HL-60/S4 (cell line): ENCODE results near the gene AK5.

Experiments used
- in situ Hi-C: fragments of 300-500 bp; cut with MboI; formaldehyde crosslinking; loops from 2 replicates; pipeline ENCODE4 v1.14.3; 2022; ENCODE audit warnings: low sequenced_read_pairs

AK5 gene

GRCh38 chr1:77565321-77565720, 283.5 kb downstream of the AK5 start:
- in situ Hi-C loops: no loop called here

DNA sequence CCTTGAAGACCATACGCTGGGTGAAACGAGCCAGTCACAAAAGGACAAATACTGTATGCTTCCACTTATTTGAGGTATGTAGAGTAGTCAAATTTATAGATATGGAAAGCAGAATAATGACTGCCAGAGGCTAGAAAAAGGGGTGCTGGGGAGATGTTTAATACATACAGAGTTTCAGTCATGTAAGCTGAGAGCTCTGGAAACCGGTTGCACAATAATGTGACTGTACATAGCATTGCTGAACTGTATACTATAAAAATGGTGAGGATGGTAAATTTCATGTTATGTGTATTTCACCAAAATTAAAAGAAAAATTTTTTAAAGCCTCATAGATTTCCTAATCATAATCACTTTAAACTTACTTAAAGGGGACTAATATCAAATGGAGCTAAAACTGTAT, 289.8 kb downstream of the AK5 start:
- in situ Hi-C loops: no loop called here

DNA sequence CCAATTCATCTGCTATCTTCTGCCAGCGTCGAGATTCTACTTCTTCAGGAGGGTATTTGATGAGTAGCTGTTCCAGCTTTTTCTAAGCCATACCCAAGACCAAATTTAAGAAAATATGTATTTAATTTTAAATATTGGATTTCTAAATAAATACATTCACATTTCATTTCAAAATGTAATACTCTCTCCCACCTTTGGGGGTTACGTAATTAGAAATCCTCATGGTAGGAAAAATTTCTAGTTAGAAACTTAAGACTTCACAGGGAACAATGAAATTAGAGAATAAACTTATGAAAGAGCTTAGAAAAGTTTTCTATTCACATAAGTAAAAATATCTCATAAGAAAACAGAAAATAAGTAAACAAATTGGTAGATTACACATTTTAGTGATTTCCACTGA, 297.7 kb downstream of the AK5 start:
- in situ Hi-C loops: no loop called here

- in situ Hi-C loops: no loop called here
These were observed 301.1 kb downstream of the AK5 start for GRCh38 chr1:77582905-77583304.

DNA sequence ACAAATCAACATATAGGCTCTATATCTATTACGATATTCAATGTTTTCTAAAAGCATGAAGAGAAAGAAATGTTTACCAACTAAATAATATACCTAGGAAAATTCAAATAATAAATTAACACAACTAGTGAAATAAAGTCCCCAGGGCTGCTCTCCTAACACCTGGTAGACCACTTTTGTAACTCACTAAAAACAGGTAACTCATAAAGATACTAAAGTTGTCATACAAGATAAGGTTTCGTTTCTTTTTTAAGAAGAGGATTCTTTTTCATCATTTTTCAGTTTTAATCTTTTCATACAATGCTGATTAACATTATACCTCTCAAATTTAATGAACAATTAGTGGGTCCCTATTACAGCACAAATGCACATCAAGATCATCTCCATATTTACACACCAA, 301.7 kb downstream of the AK5 start:
- in situ Hi-C loops: no loop called here

DNA sequence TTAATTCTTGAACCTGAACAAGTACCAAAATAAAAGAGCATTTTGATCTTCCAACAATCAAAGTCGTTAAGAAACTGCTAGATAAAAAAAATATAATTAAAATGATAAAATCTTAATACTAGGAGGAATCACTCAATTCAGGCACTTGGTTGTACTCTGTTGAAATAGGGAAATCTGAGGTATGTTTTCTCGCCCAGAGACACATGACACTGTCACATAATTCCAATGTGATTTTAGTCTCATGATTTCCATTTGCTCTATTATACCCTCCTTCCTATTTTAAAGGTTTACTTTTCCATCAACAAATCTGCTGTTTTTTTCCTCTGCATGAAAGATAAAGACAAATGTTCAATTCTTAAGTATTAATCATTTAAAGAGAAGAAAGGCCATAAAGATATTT, 303.1 kb downstream of the AK5 start:
- in situ Hi-C loops: no loop called here

DNA sequence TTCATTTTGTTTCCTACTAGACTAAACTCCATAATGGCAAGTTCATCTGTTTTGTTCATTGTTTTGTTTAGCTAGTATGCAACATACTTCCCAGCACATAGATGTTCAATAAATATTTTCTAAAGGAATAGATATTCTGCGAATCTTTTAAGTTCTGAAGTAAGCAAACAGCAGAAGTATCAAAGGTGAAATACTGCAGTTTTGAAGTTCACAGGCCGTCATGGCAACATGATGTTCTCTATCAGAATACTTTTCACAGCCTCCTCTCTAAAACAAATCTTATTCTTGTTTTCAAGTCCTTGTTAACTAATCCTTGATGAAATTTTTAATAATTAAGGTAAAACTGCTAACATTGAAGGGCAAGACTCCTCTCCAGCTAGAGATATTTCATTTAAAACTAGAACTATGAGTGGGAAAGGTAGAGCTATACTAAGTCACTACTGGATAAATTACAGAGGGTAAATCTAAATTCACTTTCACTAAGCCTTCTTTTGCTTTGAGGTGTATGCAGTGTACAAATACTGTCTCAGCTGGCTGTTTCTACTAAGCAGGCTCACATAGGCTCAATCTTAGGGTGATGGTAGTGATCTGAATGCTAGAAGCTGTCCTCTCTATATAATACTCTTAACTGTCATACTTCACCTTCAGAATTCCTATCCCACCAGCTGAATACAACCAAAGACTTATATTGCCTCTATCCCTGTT, 303.9 kb downstream of the AK5 start:
- in situ Hi-C loops: no loop called here

DNA sequence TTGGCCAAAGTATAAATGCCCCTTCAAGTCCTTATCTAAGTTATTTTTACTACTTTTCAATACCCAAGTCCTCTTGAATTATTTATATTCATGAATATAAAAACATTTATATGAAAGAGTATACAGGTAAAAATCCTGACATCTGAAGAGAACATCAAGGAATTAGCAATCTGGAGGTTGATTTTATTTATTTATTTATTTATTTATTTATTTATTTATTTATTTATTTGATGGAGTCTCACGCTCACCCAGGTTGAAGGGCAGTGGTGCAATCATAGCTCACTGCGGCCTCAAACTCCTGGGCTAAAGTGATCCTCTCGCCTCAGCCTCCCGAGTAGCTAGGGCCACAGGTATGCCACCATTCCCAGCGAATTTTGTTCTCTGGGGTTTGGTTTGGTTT, 307.4 kb downstream of the AK5 start:
- in situ Hi-C loops: no loop called here

- in situ Hi-C loops: no loop called here
These were observed 308.8 kb downstream of the AK5 start for GRCh38 chr1:77590651-77591050.

GRCh38 chr1:77592906-77593305, 311.1 kb downstream of the AK5 start:
- in situ Hi-C loops: no loop called here

DNA sequence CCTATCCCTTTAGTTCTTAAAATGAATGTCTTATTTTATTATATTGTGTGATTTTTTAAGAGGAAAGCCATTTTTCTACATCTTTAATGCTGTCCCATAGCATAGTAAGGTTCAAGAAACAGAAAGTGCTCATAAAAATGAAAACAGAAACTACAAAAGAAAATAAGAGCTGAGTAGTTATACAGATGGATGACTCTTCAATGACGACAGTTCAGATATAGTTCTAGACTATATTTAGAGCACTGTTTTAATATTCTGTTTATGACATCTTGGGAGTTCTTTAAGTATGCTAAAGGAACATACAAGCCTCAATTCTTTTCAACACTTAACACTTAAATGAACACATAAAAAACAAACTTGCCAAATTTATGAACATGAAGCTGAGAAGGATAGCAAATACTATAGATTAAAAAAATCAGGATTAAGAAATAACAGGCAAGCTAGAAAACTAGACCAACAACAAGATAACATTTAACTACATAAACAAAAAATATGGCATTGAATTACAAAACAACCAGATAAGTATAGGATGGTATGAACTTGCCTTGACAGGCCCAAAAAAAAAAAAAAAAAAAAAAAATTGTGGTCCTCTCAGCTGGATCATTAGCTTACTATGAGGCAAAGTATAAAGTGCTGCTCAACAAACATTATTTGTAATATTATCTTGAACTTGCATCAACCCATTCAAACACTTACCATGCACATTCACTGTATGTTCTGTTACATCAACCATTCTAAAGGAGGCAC, 312.7 kb downstream of the AK5 start:
- in situ Hi-C loops: no loop called here

GRCh38 chr1:77597310-77597709, 315.5 kb downstream of the AK5 start:
- in situ Hi-C loops: no loop called here

GRCh38 chr1:77605246-77606026, 323.6 kb downstream of the AK5 start:
- in situ Hi-C loops: no loop called here

GRCh38 chr1:77608893-77609292, 327.1 kb downstream of the AK5 start:
- in situ Hi-C loops: no loop called here
